GM11168 (cell line): ENCODE results near the gene SIX4.

ENCODE experiments used
- in situ Hi-C: fragments of 300-500 bp; cut with MboI; formaldehyde crosslinking; loops from one replicate; pipeline ENCODE4 v1.12.0; 2022; ENCODE audit warnings: low sequenced_read_pairs; ENCODE audit not compliant: unreplicated experiment

Gene SIX4

GRCh38 chr14:60722357-60723115 lies 1.6 kb downstream of the SIX4 start:
- in situ Hi-C loops, result no loop called here

- in situ Hi-C loops, result no loop called here
These were observed 2.1 kb downstream of the SIX4 start for GRCh38 chr14:60722107-60722356.

GRCh38 chr14:60721326-60722106 lies 2.6 kb downstream of the SIX4 start:
- in situ Hi-C loops, result no loop called here

- in situ Hi-C loops, result no loop called here
These were observed 3.2 kb downstream of the SIX4 start for GRCh38 chr14:60720962-60721325.

DNA sequence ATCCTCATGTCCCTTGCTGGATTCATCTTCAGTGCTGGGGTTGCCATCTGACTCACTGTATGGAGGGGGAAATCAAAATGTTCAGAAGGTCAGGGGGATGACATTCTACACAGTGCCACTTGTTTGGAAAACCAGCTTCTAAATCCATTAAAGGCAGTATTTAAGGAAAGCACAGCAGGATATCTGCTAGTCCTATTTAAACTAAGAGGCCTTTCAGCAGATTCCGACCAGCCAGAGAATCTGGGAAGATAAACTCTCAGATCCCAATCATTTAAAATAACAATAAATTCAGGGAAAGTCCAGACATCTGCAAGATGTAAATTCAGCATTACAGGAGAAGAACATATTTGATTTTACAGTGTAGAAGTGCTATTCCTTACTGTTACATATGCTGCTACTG lies 3.8 kb downstream of the SIX4 start:
- in situ Hi-C loops, result no loop called here

DNA sequence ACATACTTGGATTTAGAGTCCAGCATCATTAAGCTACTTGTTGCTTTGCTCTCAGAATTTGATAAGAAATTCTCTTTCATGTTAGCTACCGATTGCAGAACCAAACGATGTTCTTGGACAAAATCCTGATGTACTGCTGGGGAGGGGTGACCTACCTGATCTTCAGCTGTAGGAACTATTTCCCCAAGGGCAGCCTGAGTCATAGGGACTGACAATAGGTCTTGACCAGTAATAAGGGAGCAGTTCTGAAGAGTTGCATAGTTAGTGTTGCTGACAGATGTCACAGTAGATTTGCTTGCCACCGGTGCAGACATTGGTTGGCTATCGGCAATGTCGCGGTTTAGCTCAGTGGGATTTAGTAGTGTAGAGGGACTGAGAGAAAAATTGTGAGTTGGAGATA lies 10.6 kb downstream of the SIX4 start:
- in situ Hi-C loops, result no loop called here

DNA sequence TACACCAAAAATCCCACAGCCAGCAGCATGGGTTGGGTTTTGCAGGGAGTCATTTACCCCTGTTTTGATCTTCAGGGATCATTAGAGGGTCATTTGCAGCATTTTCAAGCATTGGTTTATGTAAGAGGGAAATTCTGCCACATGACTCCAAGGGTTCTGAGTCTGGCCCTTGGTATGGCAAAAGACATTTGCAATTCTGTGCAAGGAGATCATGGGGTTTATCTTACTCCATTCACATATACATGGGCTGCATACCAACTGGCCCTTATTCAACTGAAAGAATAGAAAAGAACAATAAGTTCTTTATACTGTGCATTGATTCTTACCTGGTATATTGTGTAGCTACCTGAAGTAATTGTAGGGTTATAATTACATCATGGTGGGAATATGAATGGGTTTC lies 13.7 kb downstream of the SIX4 start:
- in situ Hi-C loops, result no loop called here

GRCh38 chr14:60707858-60708257 lies 16.3 kb downstream of the SIX4 start:
- in situ Hi-C loops, result no loop called here

GRCh38 chr14:60705100-60705499 lies 19.1 kb downstream of the SIX4 start:
- in situ Hi-C loops, result no loop called here

DNA sequence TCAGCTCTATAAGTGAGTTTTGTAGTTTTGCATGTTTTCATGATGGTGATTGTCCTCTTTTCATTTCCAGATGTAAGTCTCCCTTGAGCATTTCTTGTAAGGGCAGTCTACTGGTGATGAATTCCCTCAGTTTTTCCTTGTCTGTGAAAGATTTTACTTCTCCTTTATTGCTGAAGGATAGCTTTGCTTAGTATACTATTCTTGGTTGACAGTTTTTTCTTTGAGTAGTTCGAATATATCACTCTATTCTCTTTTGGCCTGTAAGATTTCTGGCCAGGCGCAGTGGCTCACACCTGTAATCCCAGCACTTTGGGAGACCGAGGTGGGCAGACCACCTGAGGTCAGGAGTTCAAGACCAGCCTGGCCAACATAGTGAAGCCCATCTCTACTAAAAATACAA lies 23.6 kb downstream of the SIX4 start:
- in situ Hi-C loops, result no loop called here

- in situ Hi-C loops, result no loop called here
These were observed 28.8 kb downstream of the SIX4 start for GRCh38 chr14:60695327-60695726.

DNA sequence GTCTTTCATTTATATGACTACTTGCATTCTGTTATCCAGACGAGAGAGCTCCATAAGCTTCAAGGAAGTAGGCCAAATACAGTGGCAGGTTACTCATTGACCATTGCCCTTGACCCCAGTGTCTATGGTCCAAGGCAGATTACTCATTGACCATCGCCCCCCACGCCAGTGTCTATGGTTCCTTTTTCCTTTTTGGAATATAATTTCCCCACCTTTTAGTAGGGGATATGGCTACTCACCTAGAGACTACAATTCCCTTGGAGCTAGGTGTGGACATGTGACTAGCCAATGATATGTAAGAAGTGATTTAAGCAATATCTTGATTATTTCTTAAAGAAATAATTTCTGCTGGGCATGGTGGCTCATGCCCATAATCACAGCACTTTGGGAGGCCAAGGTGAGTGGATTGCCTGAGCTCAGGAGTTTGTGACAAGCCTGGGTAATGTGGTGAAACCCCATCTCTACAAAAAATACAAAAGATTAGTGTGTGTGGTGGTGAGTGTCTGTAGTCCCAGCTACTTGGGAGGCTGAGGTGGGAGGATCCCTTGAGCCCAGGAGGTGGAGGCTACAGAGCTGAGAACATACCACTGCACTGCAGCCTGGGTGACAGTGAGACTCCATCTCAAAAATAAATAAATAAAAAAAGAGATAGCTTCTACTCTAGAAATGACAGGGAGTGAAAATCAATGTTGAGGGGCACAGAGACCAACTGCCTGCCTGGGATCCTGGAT lies 32.6 kb downstream of the SIX4 start:
- in situ Hi-C loops, result no loop called here

DNA sequence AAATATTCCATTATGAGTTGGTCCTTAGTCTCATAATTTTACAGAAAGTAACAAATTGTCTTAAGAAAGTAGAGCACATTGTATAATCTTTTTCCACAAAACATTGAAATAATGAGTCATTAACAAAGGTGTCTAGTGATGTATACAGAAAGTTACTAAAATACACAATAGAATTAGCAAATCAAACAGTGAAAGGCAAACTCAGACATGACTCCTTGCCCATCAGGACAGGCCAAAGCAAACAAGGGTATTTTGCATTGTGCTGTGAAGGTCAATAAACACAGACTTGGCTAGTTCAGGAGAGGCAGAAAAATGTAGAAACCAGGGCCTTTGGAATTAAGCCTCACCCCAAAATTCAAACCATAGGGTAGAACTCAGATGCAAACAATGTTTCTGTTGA lies 37.3 kb downstream of the SIX4 start:
- in situ Hi-C loops, result no loop called here

GRCh38 chr14:60684203-60684602 lies 39.9 kb downstream of the SIX4 start:
- in situ Hi-C loops, result no loop called here

DNA sequence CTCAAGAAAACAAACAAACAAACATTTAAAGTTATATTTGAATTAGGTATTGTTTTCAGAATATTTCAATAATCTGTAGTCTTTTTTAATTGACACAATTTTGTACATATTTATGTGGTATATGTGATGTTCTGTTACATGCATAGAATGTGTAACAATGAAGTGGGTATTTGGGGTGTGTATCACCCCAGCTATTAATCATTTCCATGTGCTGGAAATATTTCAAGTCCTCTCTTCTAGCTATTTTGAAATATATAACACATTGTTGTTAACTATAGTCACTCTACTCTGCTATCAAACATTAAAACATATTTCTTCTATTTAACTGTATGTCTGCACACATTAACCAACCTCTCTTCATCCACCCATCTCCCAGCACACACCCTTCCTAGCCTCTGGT lies 42.9 kb downstream of the SIX4 start:
- in situ Hi-C loops, result no loop called here

GRCh38 chr14:60680511-60680910 lies 43.6 kb downstream of the SIX4 start:
- in situ Hi-C loops, result no loop called here

- in situ Hi-C loops, result no loop called here
These were observed 44.4 kb downstream of the SIX4 start for GRCh38 chr14:60679566-60680258.

DNA sequence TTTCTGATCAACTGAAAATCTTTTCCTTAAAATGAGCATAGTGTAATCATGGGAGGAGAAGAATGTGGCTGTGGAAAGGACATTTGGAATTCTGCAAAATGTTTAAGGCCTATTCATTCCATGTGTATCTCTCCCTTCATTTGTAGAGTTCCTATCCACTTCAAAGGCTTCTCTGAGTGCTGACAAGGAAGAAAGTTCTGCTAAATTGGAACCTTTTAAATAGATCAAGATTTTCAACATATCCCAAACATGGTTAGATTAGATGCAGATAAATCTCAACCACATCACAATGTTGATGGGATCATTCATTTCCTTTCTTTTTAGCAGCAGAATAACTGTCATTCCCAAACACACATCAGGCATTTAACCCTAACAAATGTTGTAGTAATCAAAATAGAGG lies 46.5 kb downstream of the SIX4 start:
- in situ Hi-C loops, result no loop called here

GRCh38 chr14:60670989-60671388 lies 53.2 kb downstream of the SIX4 start:
- in situ Hi-C loops, result no loop called here

DNA sequence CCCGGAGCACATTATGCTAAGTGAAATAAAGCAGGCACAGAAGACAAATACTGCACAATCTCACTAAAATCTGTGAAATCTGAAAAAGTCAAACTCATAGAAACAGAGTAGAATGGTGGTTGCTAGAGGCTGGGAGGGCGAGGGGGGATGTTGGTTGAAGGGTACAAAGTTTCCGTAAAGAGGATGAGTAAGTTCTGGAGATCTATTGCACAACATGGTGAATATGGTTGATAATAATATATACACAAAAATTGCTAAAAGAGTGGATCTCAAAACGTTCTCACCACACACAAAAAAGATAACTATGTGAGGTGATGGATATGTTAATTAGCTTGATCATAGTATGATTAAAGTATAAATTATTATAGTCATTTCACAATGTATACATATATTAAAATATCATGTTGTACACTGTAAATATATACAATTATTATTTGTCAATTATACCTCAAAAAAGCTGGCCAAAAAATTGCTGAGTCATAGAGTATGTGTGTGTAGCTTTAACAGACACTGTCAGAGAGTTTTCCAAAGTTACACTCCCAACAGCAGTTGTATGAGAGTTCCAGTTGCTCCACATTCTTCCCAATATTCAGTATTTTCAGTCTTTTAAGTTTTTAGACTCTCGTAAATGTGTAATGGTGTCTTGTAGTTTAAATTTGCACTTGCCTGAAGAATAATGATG lies 55.6 kb downstream of the SIX4 start:
- in situ Hi-C loops, result no loop called here
